Hematopoietic multipotent progenitor cell treated with erythropoietin and hydrocortisone succinate and interleukin-3 and kit ligand, for 15 days (in vitro differentiated cells): Measurements from ENCODE around the gene STUM.
A peak's percentile ranks its signal among the peaks of the same experiment; 100 is the strongest.

Source experiments
- DNase-seq: peaks from one replicate; pipeline ENCODE4 v3.0.0-alpha.2; 2015; ENCODE audit warnings: low spot score

Gene STUM

DNA sequence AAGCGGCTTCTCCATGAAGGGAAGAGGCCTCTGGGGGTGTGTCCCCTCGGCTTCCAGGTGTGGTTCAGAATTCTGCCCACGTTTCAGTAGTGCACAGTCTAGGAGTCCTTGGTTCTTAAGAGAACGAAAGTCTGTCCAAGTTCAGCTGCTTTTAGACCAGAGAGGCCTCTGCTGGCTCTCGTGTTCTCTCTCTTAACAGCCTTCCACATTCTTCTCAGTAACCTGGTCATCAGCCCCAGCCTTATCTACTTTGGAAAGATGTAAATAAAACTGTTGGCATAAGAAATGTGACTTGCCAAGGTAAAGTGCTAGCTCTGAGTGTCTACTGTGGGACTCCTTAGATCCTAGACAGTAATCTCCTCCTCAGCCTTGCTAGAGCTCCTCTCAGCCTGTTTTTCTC lies 15.3 kb upstream of the STUM start:
- no peak for DNase-seq

GRCh38 chr1:226534098-226534497 lies 14.5 kb upstream of the STUM start:
- DNase-seq: no peak

DNA sequence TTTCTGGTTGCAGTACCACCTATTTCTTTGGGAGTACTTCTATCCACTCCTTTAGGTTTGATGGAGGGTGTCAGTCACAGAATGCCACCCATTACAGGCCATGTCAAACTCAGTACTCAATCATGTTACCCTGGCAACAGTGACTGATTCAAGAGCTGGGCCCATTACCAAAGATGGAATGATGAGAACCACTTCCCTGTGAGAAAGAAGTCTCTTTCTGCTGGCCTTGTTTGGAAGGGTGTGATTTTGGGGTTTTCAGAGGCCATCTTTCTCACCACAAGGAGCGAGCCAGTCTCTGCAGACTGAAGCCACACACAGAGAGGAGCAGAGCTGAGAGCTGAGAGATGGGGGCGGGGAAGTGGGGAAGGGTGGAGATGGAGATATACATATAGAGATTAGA lies 13.9 kb upstream of the STUM start:
- no peak for DNase-seq

GRCh38 chr1:226535666-226536065 lies 12.9 kb upstream of the STUM start:
- no peak for DNase-seq

GRCh38 chr1:226541231-226541630 lies 7.3 kb upstream of the STUM start:
- DNase-seq: no peak

- peak; percentile 4 for DNase-seq
Observed at GRCh38 chr1:226541631-226542622, 6.6 kb upstream of the STUM start.

DNA sequence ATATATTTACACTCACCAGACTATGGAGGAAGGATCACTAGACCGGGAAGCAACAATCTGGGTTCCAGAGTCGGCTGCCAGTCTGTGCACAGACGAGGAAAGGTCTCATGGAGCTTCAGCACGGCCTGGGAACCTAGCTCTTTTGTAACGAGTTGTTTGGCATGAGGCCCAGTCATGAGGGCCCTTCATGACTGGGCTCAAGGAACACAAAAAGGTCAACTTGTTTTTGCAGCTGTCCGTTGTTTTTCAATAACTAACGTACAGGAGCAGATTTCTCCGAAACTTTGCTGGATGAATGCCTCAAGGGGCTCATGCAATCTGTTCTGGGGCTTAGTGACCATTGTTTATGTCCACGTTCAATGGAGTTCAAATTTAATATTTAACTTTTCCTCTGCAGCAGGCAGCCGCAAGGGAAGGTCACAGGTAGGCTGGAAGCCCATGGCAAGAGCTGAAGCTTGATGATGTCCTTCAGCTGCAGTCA lies 5.9 kb upstream of the STUM start:
- DNase-seq: no peak

DNA sequence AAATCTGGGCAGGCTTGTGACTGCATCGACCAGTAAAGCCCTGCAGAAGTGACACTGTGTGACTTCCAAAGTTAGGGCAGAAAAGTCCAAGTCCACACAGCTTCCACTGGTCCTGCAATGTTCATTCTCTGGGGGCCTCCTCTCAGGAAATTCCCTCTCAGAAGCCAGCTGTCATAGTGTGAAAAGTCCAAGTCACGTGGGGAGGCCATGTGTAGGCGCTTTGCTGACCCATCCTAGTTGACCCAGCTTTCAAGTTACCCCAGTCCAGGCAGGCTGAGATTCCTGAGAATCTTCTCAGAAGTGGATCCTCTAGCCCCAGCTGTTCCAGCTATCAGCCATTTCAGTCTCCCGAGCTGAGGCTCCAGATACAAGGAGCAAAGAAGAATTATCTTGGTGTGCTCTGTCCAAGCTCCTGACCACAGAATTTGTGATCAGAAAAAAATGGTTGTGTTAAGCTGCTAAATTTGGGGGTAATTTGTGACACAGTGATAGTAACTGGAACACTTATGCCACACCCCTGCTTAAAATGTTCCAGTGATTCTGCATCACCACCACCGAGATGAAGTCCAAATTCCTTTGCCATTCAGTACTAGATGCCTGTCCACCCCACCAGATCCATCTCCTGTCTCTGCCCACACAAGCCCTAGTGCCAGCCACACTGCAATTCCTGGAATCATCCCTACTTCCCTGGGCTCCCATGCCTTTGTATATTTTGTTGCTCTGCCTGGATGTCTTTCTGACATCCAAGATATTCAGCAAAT lies 2.5 kb upstream of the STUM start:
- no peak for DNase-seq

DNA sequence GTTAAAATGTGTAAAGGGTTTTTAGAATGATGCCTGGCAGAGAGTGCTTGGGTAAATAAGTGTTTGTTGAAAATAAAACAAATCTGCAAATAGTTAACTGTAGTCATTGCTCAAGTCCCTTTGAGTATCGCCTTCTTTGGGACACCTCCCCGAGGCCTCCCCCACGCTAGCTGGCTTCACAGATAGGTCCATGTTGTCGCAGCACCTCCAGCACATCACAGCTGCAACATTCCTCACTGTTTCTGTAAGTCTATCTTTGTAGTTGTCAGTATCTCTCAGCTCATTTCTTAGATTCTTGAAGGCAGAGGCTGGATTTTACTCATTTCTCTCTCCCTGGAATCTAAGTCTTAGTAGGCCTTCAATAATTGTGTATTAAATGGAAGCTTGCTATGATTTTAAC lies 1.6 kb upstream of the STUM start:
- no peak for DNase-seq

DNA sequence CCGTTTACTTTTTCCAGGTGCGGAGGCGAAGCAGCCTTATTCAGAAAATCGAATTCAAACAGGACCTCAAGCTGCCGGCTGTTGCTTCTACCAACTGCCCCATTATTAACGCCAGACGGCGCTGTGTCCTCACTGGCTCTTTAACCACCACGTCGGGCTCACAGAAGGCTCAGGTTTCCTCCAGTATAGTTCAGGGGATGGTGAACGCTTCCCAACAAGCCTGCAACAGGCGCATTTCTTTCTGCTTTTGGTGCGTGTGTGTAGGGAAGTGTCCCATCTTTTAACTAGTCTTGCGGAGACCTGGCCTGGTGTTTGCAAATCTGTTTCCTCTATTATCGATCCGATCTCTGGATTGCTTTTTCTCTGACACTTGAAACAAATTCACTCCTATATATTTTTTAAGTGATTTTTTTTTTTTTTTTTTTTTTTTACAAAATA lies 791 bp upstream of the STUM start:
- DNase-seq: peak; percentile 15

DNA sequence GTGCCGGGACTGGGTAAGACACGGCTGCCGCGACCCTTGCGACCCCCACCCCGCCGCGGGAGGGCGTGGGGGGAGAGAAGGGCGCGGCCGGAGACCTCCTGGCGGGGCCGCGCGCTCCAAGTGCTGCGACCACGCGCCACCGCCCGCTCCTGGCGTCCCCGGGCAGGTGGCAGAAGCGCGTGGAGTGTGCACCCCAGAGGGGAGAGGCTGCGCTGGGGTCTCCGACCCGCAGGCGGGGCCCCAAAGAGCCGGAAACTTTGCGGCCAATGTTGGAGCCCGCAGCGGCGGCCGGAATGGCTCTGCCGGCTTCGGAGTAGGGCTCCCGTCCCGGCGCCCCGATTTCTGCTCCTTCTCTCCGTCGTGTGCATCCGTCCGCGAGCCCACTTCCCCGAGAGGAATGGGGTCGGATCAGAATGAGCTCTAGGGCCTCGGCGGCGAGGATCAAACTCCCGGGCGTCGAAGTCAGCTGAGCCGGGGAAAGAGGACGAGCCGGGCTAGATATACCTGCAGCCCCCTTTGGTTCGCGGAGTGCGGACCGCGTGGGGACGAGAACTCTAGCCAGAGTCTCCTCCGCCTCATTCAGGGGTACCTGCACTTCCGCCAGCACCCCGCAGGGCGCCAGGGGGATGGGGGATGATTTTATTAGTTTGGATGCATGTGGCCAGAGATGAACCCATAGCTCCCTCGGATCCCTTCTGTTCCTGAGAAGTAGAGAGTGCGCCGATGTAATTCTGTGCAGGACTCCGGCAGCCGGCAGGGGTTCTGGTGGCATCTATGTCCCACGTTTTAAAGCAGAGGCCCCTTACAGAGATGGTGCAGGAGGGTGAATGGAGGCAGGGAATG lies 751 bp downstream of the STUM start:
- DNase-seq: no peak

- no peak for DNase-seq
Observed at GRCh38 chr1:226549937-226550671, 1.5 kb downstream of the STUM start.

GRCh38 chr1:226550672-226551041 lies 2.1 kb downstream of the STUM start:
- DNase-seq: no peak

DNA sequence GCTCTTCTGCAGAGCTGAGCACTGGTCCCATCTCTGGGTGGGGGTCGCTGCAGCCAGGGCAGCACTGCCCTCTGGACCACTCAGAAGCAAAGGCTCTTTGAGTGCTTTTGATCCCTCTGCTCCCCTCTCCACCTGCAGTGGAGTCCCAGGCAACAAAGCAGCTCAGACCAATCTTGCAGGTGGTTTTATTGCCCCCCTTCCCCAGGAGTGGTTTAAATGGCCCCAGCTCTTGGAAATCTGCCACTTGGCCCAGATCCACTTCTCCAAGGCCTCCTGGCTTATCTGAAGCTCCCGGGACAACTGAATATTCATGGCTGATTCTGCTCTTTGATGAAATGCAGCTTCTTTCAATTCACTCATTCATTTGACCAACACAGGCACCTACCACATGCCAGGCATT lies 2.7 kb downstream of the STUM start:
- DNase-seq: no peak

DNA sequence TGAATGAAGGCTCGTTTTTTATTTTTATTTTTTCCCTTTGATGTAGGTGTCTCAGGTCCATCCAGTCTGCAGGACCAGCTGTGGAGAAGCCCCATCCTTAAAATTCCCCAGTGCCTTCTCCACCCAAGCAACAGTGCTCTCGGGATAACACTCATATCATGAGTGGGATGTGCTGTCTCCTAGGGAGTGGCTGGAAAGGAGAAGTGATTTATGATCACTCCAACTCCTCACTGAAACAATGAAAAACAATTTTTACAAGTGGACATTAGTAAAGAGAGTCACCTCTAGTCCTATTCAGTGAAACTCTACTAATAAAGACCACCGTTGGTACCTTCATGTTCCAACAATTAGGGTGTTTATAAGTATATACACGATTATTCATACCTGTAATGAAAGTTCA lies 3.5 kb downstream of the STUM start:
- DNase-seq: no peak

- DNase-seq: no peak
Observed at GRCh38 chr1:226553266-226553923, 4.8 kb downstream of the STUM start.

DNA sequence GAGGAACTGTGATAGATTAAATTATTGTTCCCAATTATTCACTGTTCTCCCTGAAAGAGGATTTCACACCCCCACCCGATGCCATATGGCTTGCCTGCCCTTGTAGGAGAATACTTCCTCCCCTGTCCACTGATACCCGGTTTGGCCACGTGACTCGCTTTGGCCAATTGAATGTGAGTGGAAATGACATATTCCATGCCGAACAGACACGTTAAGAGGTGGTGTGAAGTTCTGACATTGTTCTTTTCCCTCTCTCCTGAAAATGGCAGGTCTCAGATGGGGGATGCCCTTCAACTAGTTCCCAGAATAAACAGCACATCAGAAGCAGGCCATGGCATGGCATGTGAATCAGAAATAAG lies 5.3 kb downstream of the STUM start:
- DNase-seq: no peak

DNA sequence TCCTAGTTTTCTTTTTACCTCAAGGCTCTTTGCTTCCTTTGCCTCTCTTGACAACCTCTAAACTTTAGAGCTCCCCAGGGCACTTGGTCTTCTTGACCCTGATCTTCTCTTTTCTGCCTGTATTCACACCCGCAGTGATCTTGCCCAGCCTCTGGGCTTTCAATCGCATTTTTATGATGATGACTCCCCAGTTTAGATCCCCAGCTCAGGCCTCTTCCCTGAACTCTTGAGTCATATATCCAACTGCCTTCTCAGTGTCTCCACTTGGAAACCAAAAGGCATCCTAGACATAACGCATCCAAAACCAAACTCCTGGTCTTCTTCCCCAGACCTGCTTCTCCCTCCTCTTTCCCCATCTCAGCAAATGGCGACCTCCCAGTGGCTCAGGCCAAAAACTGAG lies 6.5 kb downstream of the STUM start:
- DNase-seq: no peak

DNA sequence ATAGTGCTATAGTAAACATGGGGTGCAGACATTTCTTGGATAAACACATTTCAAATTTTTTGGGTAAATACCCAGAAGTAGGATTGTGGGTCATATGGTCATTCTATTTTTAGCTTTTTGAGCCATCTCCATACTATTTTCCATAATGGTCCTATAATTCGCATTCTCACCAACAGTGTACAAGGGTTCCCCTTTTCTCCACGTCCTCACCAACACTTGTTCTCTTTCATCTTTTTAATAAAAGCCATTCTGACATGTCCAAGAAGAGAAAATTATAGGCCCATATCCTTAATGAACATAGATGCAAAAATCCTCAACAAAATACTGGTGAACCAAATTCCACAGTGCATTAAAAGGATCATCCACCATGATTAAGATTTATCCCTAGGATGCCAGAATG lies 8.9 kb downstream of the STUM start:
- no peak for DNase-seq

DNA sequence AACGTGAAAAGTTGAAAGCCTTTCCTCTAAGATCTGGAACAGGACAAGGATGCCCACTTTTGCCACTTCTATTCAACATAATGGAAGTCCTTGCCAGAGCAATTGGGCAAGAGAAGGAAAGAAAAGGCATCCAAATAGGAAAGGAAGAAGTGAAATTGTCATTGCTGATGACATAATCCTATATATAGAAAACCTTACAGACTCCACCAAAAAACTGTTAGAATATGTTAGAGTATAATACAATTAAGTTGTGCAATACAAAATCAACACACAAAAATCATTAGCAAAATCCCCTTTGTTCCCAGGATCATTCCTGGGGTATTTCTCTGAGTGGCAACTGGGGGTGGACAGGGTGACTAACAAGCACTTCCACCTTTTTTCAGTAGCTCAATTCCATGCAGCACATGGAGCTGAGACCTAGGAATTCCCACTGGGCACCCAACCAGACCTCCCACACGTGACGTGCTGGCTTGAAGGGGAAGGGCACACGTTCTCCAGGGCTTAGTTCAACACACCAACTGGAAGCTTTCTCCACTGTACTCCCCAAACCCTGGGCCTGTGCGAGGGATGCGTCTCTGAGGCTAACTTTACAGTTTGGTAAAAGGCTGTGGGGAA lies 9.6 kb downstream of the STUM start:
- DNase-seq: no peak

DNA sequence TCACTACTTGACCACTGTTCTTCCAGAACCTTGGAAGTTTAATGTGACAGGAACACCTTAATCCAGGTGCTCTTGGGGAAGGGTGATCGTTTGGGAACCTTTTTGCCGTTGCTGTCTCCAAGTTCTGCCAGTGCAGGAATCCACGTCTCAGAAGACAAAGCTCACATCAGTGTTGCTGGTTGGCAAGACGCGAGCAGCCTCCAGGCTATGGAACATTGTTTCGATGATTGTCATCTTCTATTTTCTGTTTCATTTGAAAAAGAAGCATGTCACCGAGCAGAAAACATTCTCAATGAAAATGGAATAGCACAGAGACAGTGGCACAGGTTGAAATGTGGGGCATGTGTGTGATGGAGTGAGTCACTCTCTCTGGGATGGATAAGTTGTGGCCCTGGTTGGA lies 11.7 kb downstream of the STUM start:
- no peak for DNase-seq
